Measurements from ENCODE around the gene DMBT1. TPM values are rescaled to one million over a fixed set of nuclear protein-coding genes. Genes with fewer than 3 reads are reported as not detected.
"Not testable (repeated sequence)": the region's sequence is repeated elsewhere in the genome, so short reads cannot be mapped to it uniquely, and the experiment has no call there.

Gene DMBT1
- total RNA-seq, 2 donors from 2014 or later = not detected

- ATAC-seq (replicated peaks); H3K9me3 Mint-ChIP-seq; H3K27me3 Mint-ChIP-seq; H3K36me3 Mint-ChIP-seq (ENCODE audit: low read depth); H3K4me1 Mint-ChIP-seq; H3K27ac Mint-ChIP-seq; H3K4me3 Mint-ChIP-seq: not testable (repeated sequence)
These were observed 25.5 kb downstream of the DMBT1 start for GRCh38 chr10:122586070-122586469.

GRCh38 chr10:122587098-122587760, 26.7 kb downstream of the DMBT1 start:
- Mint-ChIP-seq H3K4me3 (no peak overlapping the region), H3K4me1 (no peaks in the 10 kb centered on the region), H3K9me3 (no peaks in the 10 kb centered on the region), H3K27me3 (peaks cover 3% of the 10 kb centered on the region), H3K36me3 (ENCODE audit: low read depth) (no peaks in the 10 kb centered on the region), H3K27ac (no peak overlapping the region)
- ATAC-seq (replicated peaks) = no peak

GRCh38 chr10:122588381-122588780, 27.8 kb downstream of the DMBT1 start:
- H3K27me3 Mint-ChIP-seq = peaks cover 6% of the 10 kb centered on the region
- no peak for ATAC-seq (replicated peaks)
- no peaks in the 10 kb centered on the region for H3K36me3 Mint-ChIP-seq (ENCODE audit: low read depth)
- no peak overlapping the region for H3K27ac Mint-ChIP-seq
- no peaks in the 10 kb centered on the region for H3K9me3 Mint-ChIP-seq
- no peaks in the 10 kb centered on the region for H3K4me1 Mint-ChIP-seq
- H3K4me3 Mint-ChIP-seq = no peak overlapping the region

- Mint-ChIP-seq H3K27me3 (peaks cover 6% of the 10 kb centered on the region), H3K36me3 (ENCODE audit: low read depth) (no peaks in the 10 kb centered on the region), H3K4me3 (no peak overlapping the region), H3K9me3 (no peaks in the 10 kb centered on the region), H3K4me1 (no peaks in the 10 kb centered on the region), H3K27ac (no peak overlapping the region)
- ATAC-seq (replicated peaks) = no peak
These were observed 29.6 kb downstream of the DMBT1 start for GRCh38 chr10:122590153-122590552.

GRCh38 chr10:122591736-122592135, 31.2 kb downstream of the DMBT1 start:
- no peaks in the 10 kb centered on the region for H3K9me3 Mint-ChIP-seq
- H3K27ac Mint-ChIP-seq = no peak overlapping the region
- no peaks in the 10 kb centered on the region for H3K4me1 Mint-ChIP-seq
- no peak for ATAC-seq (replicated peaks)
- H3K4me3 Mint-ChIP-seq = no peak overlapping the region
- H3K36me3 Mint-ChIP-seq (ENCODE audit: low read depth) = no peaks in the 10 kb centered on the region
- H3K27me3 Mint-ChIP-seq = peaks cover 6% of the 10 kb centered on the region

- Mint-ChIP-seq H3K4me1 (no peaks in the 10 kb centered on the region), H3K4me3 (no peak overlapping the region), H3K9me3 (no peaks in the 10 kb centered on the region), H3K36me3 (ENCODE audit: low read depth) (no peaks in the 10 kb centered on the region), H3K27me3 (peaks cover 6% of the 10 kb centered on the region), H3K27ac (no peak overlapping the region)
- ATAC-seq (replicated peaks) = no peak
These were observed 31.6 kb downstream of the DMBT1 start for GRCh38 chr10:122592161-122592560.

- peaks cover 11% of the 10 kb centered on the region for H3K27me3 Mint-ChIP-seq
- no peak overlapping the region for H3K4me3 Mint-ChIP-seq
- H3K27ac Mint-ChIP-seq = no peak overlapping the region
- H3K36me3 Mint-ChIP-seq (ENCODE audit: low read depth) = no peaks in the 10 kb centered on the region
- ATAC-seq (replicated peaks) = no peak
- H3K9me3 Mint-ChIP-seq = no peaks in the 10 kb centered on the region
- H3K4me1 Mint-ChIP-seq = no peaks in the 10 kb centered on the region
These were observed 57.1 kb downstream of the DMBT1 start for GRCh38 chr10:122617476-122618270.

- Mint-ChIP-seq H3K9me3 (no peaks in the 10 kb centered on the region), H3K4me1 (no peaks in the 10 kb centered on the region), H3K27ac (no peak overlapping the region), H3K4me3 (no peak overlapping the region), H3K36me3 (ENCODE audit: low read depth) (no peaks in the 10 kb centered on the region), H3K27me3 (peaks cover 15% of the 10 kb centered on the region)
- no peak for ATAC-seq (replicated peaks)
These were observed 58.1 kb downstream of the DMBT1 start for GRCh38 chr10:122618461-122619165.

GRCh38 chr10:122620961-122621360, 60.4 kb downstream of the DMBT1 start:
- H3K9me3 Mint-ChIP-seq; ATAC-seq (replicated peaks); H3K36me3 Mint-ChIP-seq (ENCODE audit: low read depth); H3K4me3 Mint-ChIP-seq; H3K4me1 Mint-ChIP-seq; H3K27ac Mint-ChIP-seq: not testable (repeated sequence)
- H3K27me3 Mint-ChIP-seq = peaks cover 15% of the 10 kb centered on the region

GRCh38 chr10:122624546-122624945, 64.0 kb downstream of the DMBT1 start:
- Mint-ChIP-seq H3K4me3 (no peak overlapping the region), H3K4me1 (no peaks in the 10 kb centered on the region), H3K9me3 (no peaks in the 10 kb centered on the region), H3K27me3 (peaks cover 15% of the 10 kb centered on the region), H3K36me3 (ENCODE audit: low read depth) (no peaks in the 10 kb centered on the region), H3K27ac (no peak overlapping the region)
- ATAC-seq (replicated peaks) = no peak

- no peak overlapping the region for H3K4me3 Mint-ChIP-seq
- H3K36me3 Mint-ChIP-seq (ENCODE audit: low read depth) = no peaks in the 10 kb centered on the region
- H3K27me3 Mint-ChIP-seq = peaks cover 16% of the 10 kb centered on the region
- ATAC-seq (replicated peaks) = no peak
- H3K27ac Mint-ChIP-seq = no peak overlapping the region
- no peaks in the 10 kb centered on the region for H3K4me1 Mint-ChIP-seq
- no peaks in the 10 kb centered on the region for H3K9me3 Mint-ChIP-seq
These were observed 70.0 kb downstream of the DMBT1 start for GRCh38 chr10:122630526-122630925.

- ATAC-seq (replicated peaks) = no peak
- H3K27me3 Mint-ChIP-seq = peaks cover 17% of the 10 kb centered on the region
These were observed 71.5 kb downstream of the DMBT1 start for GRCh38 chr10:122632031-122632430.

GRCh38 chr10:122632576-122632975, 72.0 kb downstream of the DMBT1 start:
- no peaks in the 10 kb centered on the region for H3K9me3 Mint-ChIP-seq
- no peak for ATAC-seq (replicated peaks)
- no peak overlapping the region for H3K27ac Mint-ChIP-seq
- H3K4me3 Mint-ChIP-seq = no peak overlapping the region
- H3K27me3 Mint-ChIP-seq = peaks cover 15% of the 10 kb centered on the region
- H3K4me1 Mint-ChIP-seq = no peaks in the 10 kb centered on the region
- H3K36me3 Mint-ChIP-seq (ENCODE audit: low read depth) = no peaks in the 10 kb centered on the region

More at GRCh38 chr10:122632031-122632430, 71.5 kb downstream of the DMBT1 start:
- Mint-ChIP-seq H3K4me3 (no peak overlapping the region), H3K36me3 (ENCODE audit: low read depth) (no peaks in the 10 kb centered on the region), H3K4me1 (no peaks in the 10 kb centered on the region), H3K27ac (no peak overlapping the region), H3K9me3 (no peaks in the 10 kb centered on the region)

GRCh38 chr10:122636953-122637352, 76.4 kb downstream of the DMBT1 start:
- H3K36me3 Mint-ChIP-seq (ENCODE audit: low read depth) = no peaks in the 10 kb centered on the region
- H3K4me1 Mint-ChIP-seq = no peaks in the 10 kb centered on the region

GRCh38 chr10:122637376-122637775, 76.8 kb downstream of the DMBT1 start:
- Mint-ChIP-seq H3K4me1 (no peaks in the 10 kb centered on the region), H3K9me3 (no peaks in the 10 kb centered on the region), H3K4me3 (no peak overlapping the region), H3K36me3 (ENCODE audit: low read depth) (no peaks in the 10 kb centered on the region), H3K27me3 (peaks cover 15% of the 10 kb centered on the region), H3K27ac (no peak overlapping the region)
- no peak for ATAC-seq (replicated peaks)

More at GRCh38 chr10:122636953-122637352, 76.4 kb downstream of the DMBT1 start:
- ATAC-seq (replicated peaks) = no peak
- H3K4me3 Mint-ChIP-seq = no peak overlapping the region
- H3K27ac Mint-ChIP-seq = no peak overlapping the region
- no peaks in the 10 kb centered on the region for H3K9me3 Mint-ChIP-seq
- H3K27me3 Mint-ChIP-seq = peaks cover 14% of the 10 kb centered on the region

Data from activated T-helper 17 cell treated with anti-CD3 and anti-CD28 coated beads, Interleukin-2, amount 50 U/mL, for 72 hours (primary cell).